GM21786 (cell line): ENCODE measurements around the gene CEP83.
"Not testable (repeated sequence)": the region's sequence is repeated elsewhere in the genome, so short reads cannot be mapped to it uniquely, and the experiment has no call there.

ENCODE experiments used
- ATAC-seq: cut with Tn5 transposase; IDR thresholded peaks from one replicate; pipeline ENCODE4 v1.9.1; 2021; ENCODE audit not compliant: unreplicated experiment

Gene CEP83

GRCh38 chr12:94380507-94380906 is 79.2 kb downstream of the CEP83 start:
- no peak for ATAC-seq

GRCh38 chr12:94379479-94380113 is 80.1 kb downstream of the CEP83 start:
- no peak for ATAC-seq

GRCh38 chr12:94377599-94377998 is 82.1 kb downstream of the CEP83 start:
- ATAC-seq = no peak

- ATAC-seq = no peak
Measured at GRCh38 chr12:94374124-94374523, 85.5 kb downstream of the CEP83 start.

GRCh38 chr12:94372461-94372860 is 87.2 kb downstream of the CEP83 start:
- ATAC-seq = no peak

GRCh38 chr12:94362653-94363052 is 97.0 kb downstream of the CEP83 start:
- no peak for ATAC-seq

- ATAC-seq = no peak
Measured at GRCh38 chr12:94359761-94360160, 99.9 kb downstream of the CEP83 start.

- no peak for ATAC-seq
Measured at GRCh38 chr12:94353130-94353529, 106.5 kb downstream of the CEP83 start.

GRCh38 chr12:94340573-94340972 is 119.1 kb downstream of the CEP83 start:
- ATAC-seq = no peak

GRCh38 chr12:94338006-94338794 is 121.5 kb downstream of the CEP83 start:
- ATAC-seq = no peak

- no peak for ATAC-seq
Measured at GRCh38 chr12:94336211-94336925, 123.3 kb downstream of the CEP83 start.

GRCh38 chr12:94333396-94333795 is 126.3 kb downstream of the CEP83 start:
- no peak for ATAC-seq

GRCh38 chr12:94329366-94329765 is 130.3 kb downstream of the CEP83 start:
- ATAC-seq = no peak

- ATAC-seq = no peak
Measured at GRCh38 chr12:94327809-94328208, 131.9 kb downstream of the CEP83 start.

GRCh38 chr12:94326727-94327126 is 132.9 kb downstream of the CEP83 start:
- ATAC-seq = no peak

GRCh38 chr12:94326234-94326633 is 133.4 kb downstream of the CEP83 start:
- no peak for ATAC-seq

- ATAC-seq = no peak
Measured at GRCh38 chr12:94322346-94322745, 137.3 kb downstream of the CEP83 start.

GRCh38 chr12:94320109-94320508 is 139.6 kb downstream of the CEP83 start:
- ATAC-seq = no peak

- ATAC-seq = no peak
Measured at GRCh38 chr12:94318181-94318580, 141.5 kb downstream of the CEP83 start.

- not testable (repeated sequence) for ATAC-seq
Measured at GRCh38 chr12:94316600-94316999, 143.1 kb downstream of the CEP83 start.

GRCh38 chr12:94312378-94312777 is 147.3 kb downstream of the CEP83 start:
- no peak for ATAC-seq

GRCh38 chr12:94309373-94309772 is 150.3 kb downstream of the CEP83 start:
- peak; percentile 81 for ATAC-seq
